GM12878 (cell line): ENCODE data around the gene KRT82. TPM values are rescaled to one million over a fixed set of nuclear protein-coding genes. Genes with fewer than 3 reads are reported as not detected.

Source experiments
- ATAC-seq: fragments of 200-7000 bp; cut with Tn5 transposase; 3 replicates; pipeline ENCODE4 v1.9.1; 2020; ENCODE audit warnings: mild to moderate bottlenecking, moderate library complexity
- BruUV-seq: library from RNA; stranded (reverse); fragments of 400-500 nt; replicated peaks from 2 replicates; lab custom pipeline; 2021; lab: Mats Ljungman, UMichigan
- CTCF ChIA-PET: fragments of 300-600 bp; sonication (Branson Sonifier 250); formaldehyde crosslinking; extraction: SDS; loops from one replicate; lab custom pipeline; 2021; ENCODE audit warnings: inconsistent platforms; lab: Yijun Ruan, JAX
- POLR2A ChIA-PET: fragments of 350-600 bp; formaldehyde crosslinking; extraction: SDS; loops from one replicate; lab custom pipeline; 2021; ENCODE audit warnings: inconsistent platforms; lab: Charles Lee
- RAD21 ChIA-PET: fragments of 300-600 bp; sonication (Branson Sonifier 250); formaldehyde crosslinking; loops from one replicate; lab custom pipeline; 2023; ENCODE audit warnings: antibody characterized with exemption; ENCODE audit not compliant: unreplicated experiment; lab: Charles Lee
- SMC1A ChIA-PET: fragments of 300-600 bp; sonication (Branson Sonifier 250); formaldehyde crosslinking; loops from one replicate; lab custom pipeline; 2023; ENCODE audit not compliant: unreplicated experiment, uncharacterized antibody; lab: Charles Lee
- DNase-seq: peaks from one replicate; pipeline ENCODE4 v3.0.0-alpha.2; 2011; ENCODE audit warnings: low read depth, low spot score
- FAIRE-seq: peaks from 3 replicates; lab custom pipeline; 2011; peaks lifted over from hg19 to GRCh38; lab: Jason Lieb, UNC
- H2AFZ ChIP-seq: 2 replicates; pipeline ENCODE4 v1.6.0; 2011; ENCODE audit warnings: low read depth, low read length, control low read depth; ENCODE audit not compliant: control insufficient read depth
- H3K27ac ChIP-seq: 2 replicates; pipeline ENCODE4 v1.5.1; 2011; ENCODE audit warnings: control low read depth; ENCODE audit not compliant: control insufficient read depth, insufficient read depth
- H3K27me3 ChIP-seq, 2 experiments: replicated peaks in 1 of 2; 2 replicates each; pipeline versions ENCODE4 v1.6.0 to v1.6.1; 2011; ENCODE audit warnings: low read length in 1 of 2; ENCODE audit not compliant: control insufficient read depth in 2 of 2, insufficient read depth in 2 of 2
- H3K36me3 ChIP-seq, 2 experiments: 2 replicates each; pipeline ENCODE4 v1.5.1; 2011; ENCODE audit warnings: low read length in 1 of 2; ENCODE audit not compliant: control insufficient read depth in 2 of 2, insufficient read depth in 2 of 2
- H3K4me1 ChIP-seq: 2 replicates; pipeline ENCODE4 v1.6.1; 2011; ENCODE audit warnings: mild to moderate bottlenecking, low read length, moderate library complexity, mixed read lengths; ENCODE audit not compliant: control insufficient read depth, insufficient read depth
- H3K4me2 ChIP-seq: 2 replicates; pipeline ENCODE4 v1.6.0; 2011; ENCODE audit warnings: control low read depth; ENCODE audit not compliant: control insufficient read depth, insufficient read depth
- H3K4me3 ChIP-seq: fragments of 200-600 bp; sonication (generic); 2 replicates; pipeline ENCODE4 v1.5.1; 2016
- H3K79me2 ChIP-seq: 2 replicates; pipeline ENCODE4 v1.6.0; 2011; ENCODE audit warnings: low read length; ENCODE audit not compliant: control insufficient read depth, insufficient read depth
- H3K9ac ChIP-seq: 2 replicates; pipeline ENCODE4 v1.8.0; 2011; ENCODE audit warnings: low read length, control low read depth, mixed read lengths; ENCODE audit not compliant: control insufficient read depth, insufficient read depth
- H3K9me3 ChIP-seq: replicated peaks from 3 replicates; pipeline ENCODE4 v1.5.1; 2011; ENCODE audit warnings: mild to moderate bottlenecking, low read length; ENCODE audit not compliant: control insufficient read depth, insufficient read depth
- H4K20me1 ChIP-seq: 2 replicates; pipeline ENCODE4 v1.6.0; 2011; ENCODE audit not compliant: control insufficient read depth, insufficient read depth
- BRCA1 ChIP-seq: IDR thresholded peaks from 2 replicates; pipeline ENCODE4 v1.6.1; 2011; ENCODE audit warnings: low read depth, low read length, improper control_type of control experiment
- CHD2 ChIP-seq: IDR thresholded peaks from 2 replicates; pipeline ENCODE4 v1.6.1; 2011; ENCODE audit warnings: low read depth, low read length, improper control_type of control experiment, borderline replicate concordance
- CREB1 ChIP-seq: IDR thresholded peaks from 2 replicates; pipeline ENCODE4 v1.6.1; 2012; ENCODE audit warnings: low read depth, mild to moderate bottlenecking, inconsistent platforms
- ESRRA ChIP-seq: IDR thresholded peaks from 2 replicates; pipeline ENCODE4 v1.6.1; 2012; ENCODE audit warnings: mild to moderate bottlenecking, low read length, improper control_type of control experiment
- HDAC2 ChIP-seq: fragments of 200-600 bp; sonication (generic); IDR thresholded peaks from 2 replicates; pipeline ENCODE4 v1.6.1; 2017
- IKZF1 ChIP-seq: fragments of 450-650 bp; conservative IDR thresholded peaks from 2 replicates; pipeline ENCODE4 v1.6.1; 2017; ENCODE audit warnings: antibody characterized with exemption, mild to moderate bottlenecking
- IRF4 ChIP-seq: IDR thresholded peaks from 2 replicates; pipeline ENCODE4 v1.6.1; 2011; ENCODE audit warnings: low read depth, low read length
- NFXL1 ChIP-seq: fragments of 450-650 bp; IDR thresholded peaks from 2 replicates; pipeline ENCODE4 v1.6.1; 2017; ENCODE audit warnings: antibody characterized with exemption, mild to moderate bottlenecking, borderline replicate concordance
- NFYB ChIP-seq: IDR thresholded peaks from 2 replicates; pipeline ENCODE4 v1.6.1; 2011; ENCODE audit warnings: low read depth, mild to moderate bottlenecking, low read length, improper control_type of control experiment, moderate library complexity; ENCODE audit not compliant: insufficient read depth
- NR2C1 ChIP-seq: fragments of 450-650 bp; IDR thresholded peaks from 2 replicates; pipeline ENCODE4 v1.6.1; 2017; ENCODE audit warnings: antibody characterized with exemption, mild to moderate bottlenecking, moderate library complexity
- NR2C2 ChIP-seq: IDR thresholded peaks from 2 replicates; pipeline ENCODE4 v1.6.1; 2011; ENCODE audit warnings: borderline replicate concordance, low read depth; ENCODE audit not compliant: control insufficient read depth, insufficient read length
- RAD51 ChIP-seq: fragments of 450-650 bp; IDR thresholded peaks from 2 replicates; pipeline ENCODE4 v1.6.1; 2016; ENCODE audit warnings: moderate library complexity, mild to moderate bottlenecking, inconsistent platforms
- SMAD5 ChIP-seq: IDR thresholded peaks from 2 replicates; pipeline ENCODE4 v1.6.1; 2016; ENCODE audit warnings: antibody characterized with exemption, low read depth
- TCF3 ChIP-seq: IDR thresholded peaks from 2 replicates; pipeline ENCODE4 v1.6.1; 2012; ENCODE audit warnings: low read depth, mild to moderate bottlenecking, low read length, borderline replicate concordance; ENCODE audit not compliant: insufficient read depth
- ZBED1 ChIP-seq: IDR thresholded peaks from 2 replicates; pipeline ENCODE4 v1.6.1; 2016; ENCODE audit warnings: borderline replicate concordance
- ZNF24 ChIP-seq: fragments of 450-650 bp; IDR thresholded peaks from 2 replicates; pipeline ENCODE4 v1.6.1; 2017; ENCODE audit warnings: antibody characterized with exemption, mild to moderate bottlenecking
- WGBS: methylation state at CpG from one replicate; pipeline ENCODE4 v1.1.6; 2016; ENCODE audit warnings: low lambda C conversion rate; ENCODE audit not compliant: insufficient replicate concordance, insufficient coverage; ENCODE audit errors: missing lambda C conversion rate; 5-methylcytosine and 5-hydroxymethylcytosine counted together
- in situ Hi-C: fragments of 300-500 bp; cut with MboI; formaldehyde crosslinking; loops from 9 replicates; pipeline ENCODE4 v1.14.3; 2018; ENCODE audit warnings: mixed read lengths
- intact Hi-C: fragments of 100-400 bp; cut with micrococcal nuclease; formaldehyde crosslinking; loops from one replicate; pipeline ENCODE4 v1.14.2; 2022; ENCODE audit not compliant: unreplicated experiment
- polyA plus RNA-seq, 11 experiments: library from polyadenylated mRNA; depleted of rRNA in 4 of 11; unstranded in 6 of 11; stranded (reverse) in 5 of 11; fragments of >200 nt; fragmentation: Nextera tagmentation in 4 of 11; fragmentation: Illumina TruSeq in 1 of 11; extraction: Ambion mirVana in 4 of 11; extraction: Trizol in 1 of 11; gene quantifications; 1 replicate in 1 of 11; 2 replicates in 10 of 11; pipeline versions ENCODE4 v1.2.1 to v1.2.3, GENCODE V29; 2011 to 2016; ENCODE audit warnings: inconsistent platforms in 2 of 11, missing spikeins in 2 of 11, low read depth in 1 of 11
- total RNA-seq, 4 experiments: library from RNA; depleted of rRNA in 3 of 4; stranded (reverse); fragments of >200 nt in 3 of 4; fragmentation: Illumina TruSeq in 1 of 4; extraction: Trizol in 1 of 4; gene quantifications; 2 replicates each; pipeline versions ENCODE4 v1.2.1 to v1.2.3, GENCODE V29; 2013 to 2021
- TF ChIP-seq, protein P1 (sequence below): IDR thresholded peaks from 2 replicates; pipeline ENCODE4 v1.6.1; 2012; ENCODE audit warnings: mild to moderate bottlenecking, low read depth, low read length
- TF ChIP-seq, protein P2 (sequence below): fragments of 450-650 bp; IDR thresholded peaks from 2 replicates; pipeline ENCODE4 v1.6.1; 2017; ENCODE audit warnings: mild to moderate bottlenecking, moderate library complexity

The KRT82 gene
- total and polyA plus RNA-seq, 10 of the 15 experiments (the other 5 are each of a cell fraction or from before 2014, with no cell fraction given) = not detected

DNA sequence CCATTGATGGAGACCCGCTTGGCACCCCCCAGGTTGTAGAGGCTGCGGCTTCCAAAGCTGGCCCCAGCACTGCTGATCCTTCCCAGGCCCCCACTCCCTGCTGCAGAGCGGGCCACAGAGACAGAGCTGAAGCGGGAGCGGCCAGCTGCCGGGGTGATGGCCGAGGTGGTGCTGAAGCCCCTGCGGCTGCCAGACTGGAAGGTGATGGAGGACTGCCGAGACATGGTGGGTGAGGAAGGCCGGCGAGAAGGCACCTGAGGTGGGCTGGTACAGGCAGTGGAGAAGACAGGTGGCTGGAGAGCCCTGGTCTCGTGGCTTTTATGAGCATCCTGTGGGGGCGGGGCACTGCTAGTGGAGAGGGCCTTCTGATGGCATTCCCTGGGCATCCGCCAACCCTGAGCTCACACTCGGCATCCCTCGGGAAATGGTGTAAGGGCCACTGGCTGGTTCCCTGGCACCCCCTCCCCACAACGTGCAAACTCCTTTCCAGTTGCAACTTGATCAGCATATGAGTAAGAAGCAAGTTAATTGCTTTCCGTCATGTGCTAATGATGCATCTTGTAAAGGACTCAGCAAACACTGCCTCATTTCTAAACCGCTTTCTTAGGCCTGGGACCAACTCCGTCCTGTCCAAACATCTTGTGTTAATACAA, 28.1 kb upstream of the KRT82 start, which contains the start of gene KRT75:
TSS of gene KRT75 (minus strand) at position 291 of the 653 bp plus-strand sequence. CDS start at position 224, 67 bp downstream.
- RAD21 ChIA-PET = no interaction called here
- Histone ChIP-seq H3K4me3 (no peak within 1 kb of the TSS), H3K9ac (no peak within 1 kb of the TSS), H3K4me1 (no peaks in the 10 kb centered on the region), H2AFZ (no peak within 1 kb of the TSS), H3K9me3 (no peaks in the 10 kb centered on the region), H3K27ac (no peak within 1 kb of the TSS), H3K27me3 (peaks cover 0 to 1% of the 10 kb centered on the region in 2 experiments; a peak in 3 of 4 replicates), H3K79me2 (no peaks in the 10 kb centered on the region), H4K20me1 (no peaks in the 10 kb centered on the region), H3K4me2 (no peak within 1 kb of the TSS), H3K36me3 (no peaks in the 10 kb centered on the region)
- ATAC-seq (no peak), FAIRE-seq (no peak), DNase-seq (no peak)
- no TSS peak for BruUV-seq
- in situ Hi-C loops = no loop called here
- 39% methylated on average over 20 of the region's 20 CpGs for WGBS
- CTCF ChIA-PET = no interaction called here
- POLR2A ChIA-PET = no interaction called here
- no peak for TF ChIP-seq ZBED1
- TF ChIP-seq HDAC2 = no peak
- no peak for TF ChIP-seq BRCA1
- no peak for TF ChIP-seq RAD51
- TF ChIP-seq NR2C2 = no peak
- TF ChIP-seq, protein P1, sequence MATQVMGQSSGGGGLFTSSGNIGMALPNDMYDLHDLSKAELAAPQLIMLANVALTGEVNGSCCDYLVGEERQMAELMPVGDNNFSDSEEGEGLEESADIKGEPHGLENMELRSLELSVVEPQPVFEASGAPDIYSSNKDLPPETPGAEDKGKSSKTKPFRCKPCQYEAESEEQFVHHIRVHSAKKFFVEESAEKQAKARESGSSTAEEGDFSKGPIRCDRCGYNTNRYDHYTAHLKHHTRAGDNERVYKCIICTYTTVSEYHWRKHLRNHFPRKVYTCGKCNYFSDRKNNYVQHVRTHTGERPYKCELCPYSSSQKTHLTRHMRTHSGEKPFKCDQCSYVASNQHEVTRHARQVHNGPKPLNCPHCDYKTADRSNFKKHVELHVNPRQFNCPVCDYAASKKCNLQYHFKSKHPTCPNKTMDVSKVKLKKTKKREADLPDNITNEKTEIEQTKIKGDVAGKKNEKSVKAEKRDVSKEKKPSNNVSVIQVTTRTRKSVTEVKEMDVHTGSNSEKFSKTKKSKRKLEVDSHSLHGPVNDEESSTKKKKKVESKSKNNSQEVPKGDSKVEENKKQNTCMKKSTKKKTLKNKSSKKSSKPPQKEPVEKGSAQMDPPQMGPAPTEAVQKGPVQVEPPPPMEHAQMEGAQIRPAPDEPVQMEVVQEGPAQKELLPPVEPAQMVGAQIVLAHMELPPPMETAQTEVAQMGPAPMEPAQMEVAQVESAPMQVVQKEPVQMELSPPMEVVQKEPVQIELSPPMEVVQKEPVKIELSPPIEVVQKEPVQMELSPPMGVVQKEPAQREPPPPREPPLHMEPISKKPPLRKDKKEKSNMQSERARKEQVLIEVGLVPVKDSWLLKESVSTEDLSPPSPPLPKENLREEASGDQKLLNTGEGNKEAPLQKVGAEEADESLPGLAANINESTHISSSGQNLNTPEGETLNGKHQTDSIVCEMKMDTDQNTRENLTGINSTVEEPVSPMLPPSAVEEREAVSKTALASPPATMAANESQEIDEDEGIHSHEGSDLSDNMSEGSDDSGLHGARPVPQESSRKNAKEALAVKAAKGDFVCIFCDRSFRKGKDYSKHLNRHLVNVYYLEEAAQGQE = no peak
- TF ChIP-seq NR2C1 = no peak
- TF ChIP-seq ESRRA = no peak
- no peak for TF ChIP-seq ZNF24
- TF ChIP-seq IRF4 = no peak
- TF ChIP-seq CREB1 = no peak
- no peak for TF ChIP-seq NFXL1
- TF ChIP-seq, protein P2, sequence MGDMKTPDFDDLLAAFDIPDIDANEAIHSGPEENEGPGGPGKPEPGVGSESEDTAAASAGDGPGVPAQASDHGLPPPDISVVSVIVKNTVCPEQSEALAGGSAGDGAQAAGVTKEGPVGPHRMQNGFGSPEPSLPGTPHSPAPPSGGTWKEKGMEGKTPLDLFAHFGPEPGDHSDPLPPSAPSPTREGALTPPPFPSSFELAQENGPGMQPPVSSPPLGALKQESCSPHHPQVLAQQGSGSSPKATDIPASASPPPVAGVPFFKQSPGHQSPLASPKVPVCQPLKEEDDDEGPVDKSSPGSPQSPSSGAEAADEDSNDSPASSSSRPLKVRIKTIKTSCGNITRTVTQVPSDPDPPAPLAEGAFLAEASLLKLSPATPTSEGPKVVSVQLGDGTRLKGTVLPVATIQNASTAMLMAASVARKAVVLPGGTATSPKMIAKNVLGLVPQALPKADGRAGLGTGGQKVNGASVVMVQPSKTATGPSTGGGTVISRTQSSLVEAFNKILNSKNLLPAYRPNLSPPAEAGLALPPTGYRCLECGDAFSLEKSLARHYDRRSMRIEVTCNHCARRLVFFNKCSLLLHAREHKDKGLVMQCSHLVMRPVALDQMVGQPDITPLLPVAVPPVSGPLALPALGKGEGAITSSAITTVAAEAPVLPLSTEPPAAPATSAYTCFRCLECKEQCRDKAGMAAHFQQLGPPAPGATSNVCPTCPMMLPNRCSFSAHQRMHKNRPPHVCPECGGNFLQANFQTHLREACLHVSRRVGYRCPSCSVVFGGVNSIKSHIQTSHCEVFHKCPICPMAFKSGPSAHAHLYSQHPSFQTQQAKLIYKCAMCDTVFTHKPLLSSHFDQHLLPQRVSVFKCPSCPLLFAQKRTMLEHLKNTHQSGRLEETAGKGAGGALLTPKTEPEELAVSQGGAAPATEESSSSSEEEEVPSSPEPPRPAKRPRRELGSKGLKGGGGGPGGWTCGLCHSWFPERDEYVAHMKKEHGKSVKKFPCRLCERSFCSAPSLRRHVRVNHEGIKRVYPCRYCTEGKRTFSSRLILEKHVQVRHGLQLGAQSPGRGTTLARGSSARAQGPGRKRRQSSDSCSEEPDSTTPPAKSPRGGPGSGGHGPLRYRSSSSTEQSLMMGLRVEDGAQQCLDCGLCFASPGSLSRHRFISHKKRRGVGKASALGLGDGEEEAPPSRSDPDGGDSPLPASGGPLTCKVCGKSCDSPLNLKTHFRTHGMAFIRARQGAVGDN = no peak
- TF ChIP-seq CHD2 = no peak
- TF ChIP-seq TCF3 = no peak
- TF ChIP-seq SMAD5 = no peak
- TF ChIP-seq IKZF1 = no peak
- no peak for TF ChIP-seq NFYB
- intact Hi-C loops = no loop called here
- SMC1A ChIA-PET = no interaction called here
